ENCODE measurements around the gene YTHDF2. TPM values are rescaled to one million over a fixed set of nuclear protein-coding genes. Genes with fewer than 3 reads are reported as not detected.
"Not testable (repeated sequence)": the region's sequence is repeated elsewhere in the genome, so short reads cannot be mapped to it uniquely, and the experiment has no call there.

YTHDF2 gene
- total and polyA plus RNA-seq, 8 donors, result 60.4 to 82.5 (median 74.9) TPM

DNA sequence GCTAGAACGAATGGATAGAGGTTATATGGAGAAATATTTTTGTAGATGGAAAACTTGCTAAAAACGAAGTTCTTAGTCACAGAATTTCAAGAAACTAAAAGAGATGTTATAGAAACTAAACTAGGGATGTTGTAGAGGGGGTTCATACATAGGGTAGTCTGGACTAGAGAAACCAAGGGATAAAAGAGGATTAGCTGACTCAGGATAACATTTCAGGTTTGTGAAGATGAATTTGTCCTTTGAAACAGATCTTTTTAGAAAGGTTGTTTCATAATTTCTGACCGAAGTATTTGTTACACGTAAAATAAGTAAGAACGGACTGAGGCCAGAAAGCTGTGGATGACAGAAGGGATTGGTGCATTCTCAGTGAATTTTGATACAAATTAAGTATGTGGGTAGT is 13.6 kb downstream of the YTHDF2 start:
- H3K4me3 ChIP-seq, result no peak overlapping the region
- DNase-seq, result no peak
- intact Hi-C loops (cut with DNase I), result no loop called here
- H3K27me3 ChIP-seq, result no peaks in the 10 kb centered on the region
- H3K27ac ChIP-seq, result no peak overlapping the region
- H3K36me3 ChIP-seq, result peaks cover 0 to 52% of the 10 kb centered on the region in 2 donors
- ATAC-seq, result no peak
- H3K9me3 ChIP-seq, result no peaks in the 10 kb centered on the region
- TF ChIP-seq, protein P1, sequence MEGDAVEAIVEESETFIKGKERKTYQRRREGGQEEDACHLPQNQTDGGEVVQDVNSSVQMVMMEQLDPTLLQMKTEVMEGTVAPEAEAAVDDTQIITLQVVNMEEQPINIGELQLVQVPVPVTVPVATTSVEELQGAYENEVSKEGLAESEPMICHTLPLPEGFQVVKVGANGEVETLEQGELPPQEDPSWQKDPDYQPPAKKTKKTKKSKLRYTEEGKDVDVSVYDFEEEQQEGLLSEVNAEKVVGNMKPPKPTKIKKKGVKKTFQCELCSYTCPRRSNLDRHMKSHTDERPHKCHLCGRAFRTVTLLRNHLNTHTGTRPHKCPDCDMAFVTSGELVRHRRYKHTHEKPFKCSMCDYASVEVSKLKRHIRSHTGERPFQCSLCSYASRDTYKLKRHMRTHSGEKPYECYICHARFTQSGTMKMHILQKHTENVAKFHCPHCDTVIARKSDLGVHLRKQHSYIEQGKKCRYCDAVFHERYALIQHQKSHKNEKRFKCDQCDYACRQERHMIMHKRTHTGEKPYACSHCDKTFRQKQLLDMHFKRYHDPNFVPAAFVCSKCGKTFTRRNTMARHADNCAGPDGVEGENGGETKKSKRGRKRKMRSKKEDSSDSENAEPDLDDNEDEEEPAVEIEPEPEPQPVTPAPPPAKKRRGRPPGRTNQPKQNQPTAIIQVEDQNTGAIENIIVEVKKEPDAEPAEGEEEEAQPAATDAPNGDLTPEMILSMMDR (IDR thresholded peaks at IDR 0.05), result no peak
- peaks cover 50 to 100% of the 10 kb centered on the region in 2 donors for H3K4me1 ChIP-seq

DNA sequence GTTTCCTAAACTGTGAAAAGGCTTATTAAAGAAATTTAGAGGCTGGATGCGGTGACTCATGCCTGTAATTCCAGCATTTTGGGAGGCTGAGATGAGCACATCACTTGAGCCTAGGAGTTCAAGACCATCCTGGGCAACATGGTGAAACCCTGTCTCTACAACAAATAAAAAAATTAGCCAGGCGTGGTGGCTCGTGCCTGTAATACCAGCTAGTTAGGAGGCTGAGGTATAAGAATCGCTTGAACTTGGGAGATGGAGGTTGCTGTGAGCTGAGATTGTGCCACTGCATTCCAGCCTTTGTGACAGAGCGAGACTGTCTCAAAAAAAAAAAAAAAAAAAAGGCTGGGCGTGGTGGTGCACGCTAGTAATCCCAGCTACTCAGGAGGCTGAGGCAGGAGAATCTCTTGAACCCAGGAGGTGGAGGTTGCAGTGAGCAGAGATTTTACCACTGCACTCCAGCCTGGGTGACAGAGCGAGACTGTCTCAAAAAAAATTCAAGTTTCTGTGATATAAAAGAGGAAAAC is 14.1 kb downstream of the YTHDF2 start:
- peaks cover 55 to 100% of the 10 kb centered on the region in 2 donors for H3K4me1 ChIP-seq
- DNase-seq, result not testable (repeated sequence)

GRCh38 chr1:28751315-28752060 is 14.7 kb downstream of the YTHDF2 start:
- no peak overlapping the region for H3K27ac ChIP-seq
- peaks cover 0 to 40% of the 10 kb centered on the region in 2 donors for H3K36me3 ChIP-seq
- no peak for DNase-seq
- ATAC-seq, result no peak
- intact Hi-C loops (cut with DNase I), result no loop called here
- no peak overlapping the region for H3K4me3 ChIP-seq
- peaks cover 55 to 100% of the 10 kb centered on the region in 2 donors for H3K4me1 ChIP-seq
- TF ChIP-seq, protein P1 (IDR thresholded peaks at IDR 0.05), result no peak
- no peaks in the 10 kb centered on the region for H3K27me3 ChIP-seq
- no peaks in the 10 kb centered on the region for H3K9me3 ChIP-seq

More for the DNA sequence above, 14.1 kb downstream of the YTHDF2 start:
- intact Hi-C loops (cut with DNase I); H3K4me3 ChIP-seq; H3K27me3 ChIP-seq; H3K27ac ChIP-seq; ATAC-seq; H3K9me3 ChIP-seq: not testable (repeated sequence)
- peaks cover 0 to 47% of the 10 kb centered on the region in 2 donors for H3K36me3 ChIP-seq

GRCh38 chr1:28755701-28756100 is 19.0 kb downstream of the YTHDF2 start:
- Histone ChIP-seq H3K4me3 (no peak overlapping the region), H3K27me3 (no peaks in the 10 kb centered on the region), H3K9me3 (no peaks in the 10 kb centered on the region), H3K36me3 (peaks cover 0 to 49% of the 10 kb centered on the region in 2 donors), H3K4me1 (peaks cover 35 to 72% of the 10 kb centered on the region in 2 donors), H3K27ac (no peak overlapping the region)
- intact Hi-C loops (cut with DNase I), result no loop called here
- no peak for DNase-seq
- TF ChIP-seq, protein P1 (IDR thresholded peaks at IDR 0.05), result no peak
- ATAC-seq, result peak; percentile 39

GRCh38 chr1:28756846-28757245 is 20.1 kb downstream of the YTHDF2 start:
- Histone ChIP-seq H3K27me3 (no peaks in the 10 kb centered on the region), H3K36me3 (peaks cover 0 to 55% of the 10 kb centered on the region in 2 donors), H3K4me3 (no peak overlapping the region), H3K4me1 (peaks cover 23 to 60% of the 10 kb centered on the region in 2 donors), H3K27ac (no peak overlapping the region), H3K9me3 (no peaks in the 10 kb centered on the region)
- DNase-seq (no peak), ATAC-seq (peak; percentile 54)
- intact Hi-C loops (cut with DNase I), result no loop called here
- TF ChIP-seq, protein P1 (IDR thresholded peaks at IDR 0.05), result no peak

Data from left lung (tissue), 10 donors.